CD14-positive monocyte (primary cell): Measurements from ENCODE around the gene ASRGL1. TPM values are rescaled to one million over a fixed set of nuclear protein-coding genes. Genes with fewer than 3 reads are reported as not detected.
A peak's percentile ranks its signal among the peaks of the same experiment; 100 is the strongest.

Experiments
- DNase-seq, 3 donors: peaks; one replicate each; pipeline ENCODE4 v3.0.0-alpha.2; 2011 to 2022
- H2AFZ ChIP-seq: 2 replicates; pipeline ENCODE4 v1.6.0; 2012; ENCODE audit warnings: mild to moderate bottlenecking, low read depth, low read length, inconsistent platforms; ENCODE audit not compliant: insufficient read depth, poor library complexity, severe bottlenecking
- H3K27ac ChIP-seq, 2 donors: 1 replicate in 1 of 2; 2 replicates in 1 of 2; pipeline ENCODE4 v1.5.1; 2012 to 2013; ENCODE audit warnings: low read length in 2 of 2, control low read depth in 1 of 2, inconsistent platforms in 1 of 2, low read depth in 1 of 2, mild to moderate bottlenecking in 1 of 2
- H3K27me3 ChIP-seq, 2 donors: one replicate each; pipeline versions ENCODE4 v1.6.0 to v1.6.1; 2011 to 2013; ENCODE audit warnings: low read length in 2 of 2; ENCODE audit not compliant: control insufficient read depth in 2 of 2, insufficient read depth in 2 of 2
- H3K36me3 ChIP-seq, 2 donors: replicated peaks in 1 of 2; 1 replicate in 1 of 2; 2 replicates in 1 of 2; pipeline versions ENCODE4 v1.5.1 to v1.6.1; 2012 to 2013; ENCODE audit warnings: low read length in 2 of 2, control low read depth in 1 of 2, inconsistent platforms in 1 of 2, mild to moderate bottlenecking in 1 of 2; ENCODE audit not compliant: insufficient read depth in 2 of 2, control insufficient read depth in 1 of 2
- H3K4me1 ChIP-seq, 2 donors: 1 replicate in 1 of 2; 2 replicates in 1 of 2; pipeline versions ENCODE4 v1.5.1 to v1.6.1; 2012 to 2013; ENCODE audit warnings: low read length in 2 of 2, control low read depth in 1 of 2, inconsistent platforms in 1 of 2, mild to moderate bottlenecking in 1 of 2, moderate library complexity in 1 of 2; ENCODE audit not compliant: insufficient read depth in 2 of 2, control insufficient read depth in 1 of 2
- H3K4me2 ChIP-seq: replicated peaks from 2 replicates; pipeline ENCODE3; 2012; ENCODE audit warnings: low read length, moderate library complexity, mild to moderate bottlenecking; ENCODE audit not compliant: poor library complexity, severe bottlenecking; ENCODE audit errors: extremely low read depth
- H3K4me3 ChIP-seq, 3 experiments: fragments of 200-600 bp in 1 of 3; sonication (generic) in 1 of 3; replicated peaks in 1 of 3; 1 replicate in 2 of 3; 2 replicates in 1 of 3; pipeline ENCODE4 v1.5.1; 2011 to 2013; ENCODE audit warnings: low read length in 3 of 3, mild to moderate bottlenecking in 3 of 3, control low read depth in 2 of 3, low read depth in 2 of 3, inconsistent platforms in 1 of 3, moderate library complexity in 1 of 3
- H3K79me2 ChIP-seq: 2 replicates; pipeline ENCODE4 v1.6.0; 2012; ENCODE audit warnings: mild to moderate bottlenecking, control low read depth, inconsistent platforms, low read length, moderate library complexity; ENCODE audit not compliant: insufficient read depth
- H3K9ac ChIP-seq: 2 replicates; pipeline ENCODE4 v1.6.0; 2017; ENCODE audit warnings: low read length, mild to moderate bottlenecking; ENCODE audit not compliant: insufficient read depth, poor library complexity, severe bottlenecking
- H3K9me3 ChIP-seq, 2 donors: replicated peaks in 1 of 2; 1 replicate in 1 of 2; 2 replicates in 1 of 2; pipeline versions ENCODE4 v1.5.1 to v1.6.1; 2012 to 2013; ENCODE audit warnings: low read length in 2 of 2, control low read depth in 1 of 2; ENCODE audit not compliant: control insufficient read depth in 1 of 2, insufficient read depth in 1 of 2
- H4K20me1 ChIP-seq: 2 replicates; pipeline ENCODE4 v1.6.0; 2012; ENCODE audit warnings: mild to moderate bottlenecking, low read length, control low read depth, moderate library complexity; ENCODE audit not compliant: insufficient read depth
- H3K27ac Mint-ChIP-seq, 7 donors: one replicate each; pipeline ENCODE4 v1.8.0; 2020; ENCODE audit warnings: mild to moderate bottlenecking in 7 of 7, mixed read lengths in 7 of 7, moderate library complexity in 6 of 7, inconsistent platforms in 2 of 7
- H3K27me3 Mint-ChIP-seq, 3 donors: one replicate each; pipeline ENCODE4 v1.8.0; 2021 to 2022; ENCODE audit warnings: low read depth in 3 of 3, mild to moderate bottlenecking in 3 of 3, mixed read lengths in 3 of 3, moderate library complexity in 3 of 3, inconsistent platforms in 1 of 3
- H3K36me3 Mint-ChIP-seq, 2 donors: one replicate each; pipeline ENCODE4 v1.8.0; 2020; ENCODE audit warnings: mixed read lengths in 2 of 2, inconsistent platforms in 1 of 2, mild to moderate bottlenecking in 1 of 2
- H3K4me1 Mint-ChIP-seq: one replicate; pipeline ENCODE4 v1.8.0; 2020; ENCODE audit warnings: mild to moderate bottlenecking, mixed read lengths
- H3K4me3 Mint-ChIP-seq, 2 donors: one replicate each; pipeline ENCODE4 v1.8.0; 2020; ENCODE audit warnings: mild to moderate bottlenecking in 2 of 2, mixed read lengths in 2 of 2, moderate library complexity in 1 of 2
- H3K9me3 Mint-ChIP-seq, 7 donors: one replicate each; pipeline ENCODE4 v1.8.0; 2020 to 2022; ENCODE audit warnings: mixed read lengths in 7 of 7, mild to moderate bottlenecking in 6 of 7, moderate library complexity in 6 of 7, inconsistent platforms in 2 of 7
- WGBS: methylation state at CpG from one replicate; pipeline ENCODE4 v1.1.5; 2013; ENCODE audit warnings: missing lambda C conversion rate; ENCODE audit not compliant: insufficient coverage; 5-methylcytosine and 5-hydroxymethylcytosine counted together
- intact Hi-C, 2 donors: fragments of 100-400 bp; cut with micrococcal nuclease; formaldehyde crosslinking; loops; one replicate each; pipeline versions ENCODE4 v1.15.0 to v1.15.1; 2023
- polyA plus RNA-seq, 3 donors: library from polyadenylated mRNA; depleted of rRNA in 1 of 3; unstranded in 2 of 3; stranded (reverse) in 1 of 3; fragments of 300-500 nt in 2 of 3; fragments of >200 nt in 1 of 3; fragmentation: Illumina TruSeq in 2 of 3; gene quantifications; 1 replicate in 2 of 3; 2 replicates in 1 of 3; pipeline ENCODE4 v1.2.3, GENCODE V29; 2012 to 2021
- TF ChIP-seq, protein P1 (sequence below): fragments of 200-600 bp; IDR thresholded peaks from one replicate; pipeline ENCODE4 v1.8.0; 2022; ENCODE audit warnings: antibody characterized with exemption, mild to moderate bottlenecking

Gene ASRGL1
- polyA plus RNA-seq, 3 donors: 22.3 to 57.8 (median 50.6) TPM

DNA sequence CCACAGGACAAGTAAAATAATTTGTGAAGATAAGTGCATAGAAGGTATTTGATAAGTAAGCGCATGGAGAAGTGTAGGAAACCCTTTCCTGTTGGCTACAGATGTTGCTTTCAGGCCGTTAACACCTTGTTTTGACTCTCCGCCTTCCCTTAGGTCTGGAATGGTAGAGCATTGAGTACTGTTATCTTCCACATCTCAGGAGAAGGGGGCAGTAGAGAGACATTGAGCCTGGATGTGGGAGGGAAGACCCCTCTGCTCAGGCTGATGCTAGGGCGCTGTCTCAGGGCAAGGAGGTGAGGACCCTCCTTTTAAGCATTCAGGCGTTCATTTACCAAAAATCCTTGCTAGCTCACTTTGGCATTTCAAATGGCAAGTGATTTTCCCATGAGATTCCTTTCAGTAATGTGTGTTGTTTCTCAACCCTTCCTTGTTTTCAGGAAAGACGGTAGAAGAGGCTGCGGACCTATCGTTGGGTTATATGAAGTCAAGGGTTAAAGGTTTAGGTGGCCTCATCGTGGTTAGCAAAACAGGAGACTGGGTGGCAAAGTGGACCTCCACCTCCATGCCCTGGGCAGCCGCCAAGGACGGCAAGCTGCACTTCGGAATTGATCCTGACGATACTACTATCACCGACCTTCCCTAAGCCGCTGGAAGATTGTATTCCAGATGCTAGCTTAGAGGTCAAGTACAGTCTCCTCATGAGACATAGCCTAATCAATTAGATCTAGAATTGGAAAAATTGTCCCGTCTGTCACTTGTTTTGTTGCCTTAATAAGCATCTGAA, 54.6 kb downstream of the ASRGL1 start:
- no peaks in the 10 kb centered on the region for H4K20me1 ChIP-seq
- TF ChIP-seq, protein P1, sequence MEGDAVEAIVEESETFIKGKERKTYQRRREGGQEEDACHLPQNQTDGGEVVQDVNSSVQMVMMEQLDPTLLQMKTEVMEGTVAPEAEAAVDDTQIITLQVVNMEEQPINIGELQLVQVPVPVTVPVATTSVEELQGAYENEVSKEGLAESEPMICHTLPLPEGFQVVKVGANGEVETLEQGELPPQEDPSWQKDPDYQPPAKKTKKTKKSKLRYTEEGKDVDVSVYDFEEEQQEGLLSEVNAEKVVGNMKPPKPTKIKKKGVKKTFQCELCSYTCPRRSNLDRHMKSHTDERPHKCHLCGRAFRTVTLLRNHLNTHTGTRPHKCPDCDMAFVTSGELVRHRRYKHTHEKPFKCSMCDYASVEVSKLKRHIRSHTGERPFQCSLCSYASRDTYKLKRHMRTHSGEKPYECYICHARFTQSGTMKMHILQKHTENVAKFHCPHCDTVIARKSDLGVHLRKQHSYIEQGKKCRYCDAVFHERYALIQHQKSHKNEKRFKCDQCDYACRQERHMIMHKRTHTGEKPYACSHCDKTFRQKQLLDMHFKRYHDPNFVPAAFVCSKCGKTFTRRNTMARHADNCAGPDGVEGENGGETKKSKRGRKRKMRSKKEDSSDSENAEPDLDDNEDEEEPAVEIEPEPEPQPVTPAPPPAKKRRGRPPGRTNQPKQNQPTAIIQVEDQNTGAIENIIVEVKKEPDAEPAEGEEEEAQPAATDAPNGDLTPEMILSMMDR: no peak
- H3K9ac ChIP-seq: no peak overlapping the region
- peaks cover 16% of the 10 kb centered on the region for H3K4me1 Mint-ChIP-seq
- no peak overlapping the region for H3K4me3 ChIP-seq
- peak overlapping the region in 2 of 7 donors; percentile 24 to 33 for H3K27ac Mint-ChIP-seq
- H3K27me3 Mint-ChIP-seq: peaks cover 0 to under 1% (median 0%) of the 10 kb centered on the region in 3 donors
- WGBS: over 99% methylated on average over 14 of the region's 16 CpGs
- H3K4me2 ChIP-seq: no peak overlapping the region
- no peaks in the 10 kb centered on the region for H3K79me2 ChIP-seq
- no peak overlapping the region for H2AFZ ChIP-seq
- intact Hi-C loops: loop anchor here in 1 of 2 donors (10.0 kb wide), 1 partner anchor 303 kb away; no protein-coding TSS in a partner anchor
- H3K27ac ChIP-seq: no peak overlapping the region
- H3K9me3 ChIP-seq: no peaks in the 10 kb centered on the region
- peaks cover 4 to 17% of the 10 kb centered on the region in 2 donors for H3K4me1 ChIP-seq
- no peak overlapping the region for H3K4me3 Mint-ChIP-seq
- no peak for DNase-seq
- H3K36me3 Mint-ChIP-seq: peaks cover 25 to 50% of the 10 kb centered on the region in 2 donors
- no peaks in the 10 kb centered on the region for H3K27me3 ChIP-seq
- H3K36me3 ChIP-seq: peaks cover 32 to 40% of the 10 kb centered on the region in 2 donors
- H3K9me3 Mint-ChIP-seq: no peaks in the 10 kb centered on the region

DNA sequence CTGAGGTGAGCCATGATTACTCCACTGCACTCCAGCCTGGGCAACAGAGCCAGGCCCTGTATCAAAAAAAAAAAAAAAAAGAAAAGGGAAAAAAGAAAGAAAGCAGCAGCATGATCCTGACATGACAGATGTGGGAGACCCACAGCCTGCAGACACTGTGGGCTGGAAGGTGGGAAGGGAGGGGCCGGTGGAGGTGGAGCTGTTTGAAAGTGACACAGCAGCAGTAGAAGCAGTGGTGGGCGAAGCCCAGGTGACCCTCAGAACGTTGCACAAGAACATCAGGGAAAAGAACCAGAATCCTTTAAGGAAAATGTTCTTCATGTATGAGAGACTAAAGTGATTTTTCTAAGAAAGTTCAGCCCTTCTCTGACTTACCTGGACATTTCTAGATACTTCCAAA, 55.3 kb downstream of the ASRGL1 start:
- no peak for DNase-seq
- Mint-ChIP-seq H3K4me3 (no peak overlapping the region), H3K27me3 (peaks cover 0 to 1% (median 0%) of the 10 kb centered on the region in 3 donors), H3K27ac (peak overlapping the region in 2 of 7 donors; percentile 77 to 88), H3K36me3 (peaks cover 25 to 46% of the 10 kb centered on the region in 2 donors), H3K9me3 (no peaks in the 10 kb centered on the region), H3K4me1 (peaks cover 17% of the 10 kb centered on the region)
- Histone ChIP-seq H3K9ac (no peak overlapping the region), H3K4me1 (peaks cover 4 to 18% of the 10 kb centered on the region in 2 donors), H2AFZ (no peak overlapping the region), H3K79me2 (no peaks in the 10 kb centered on the region), H3K4me2 (no peak overlapping the region), H3K9me3 (no peaks in the 10 kb centered on the region), H3K27me3 (no peaks in the 10 kb centered on the region), H3K36me3 (peaks cover 32 to 40% of the 10 kb centered on the region in 2 donors), H4K20me1 (no peaks in the 10 kb centered on the region), H3K27ac (no peak overlapping the region), H3K4me3 (no peak overlapping the region)
- TF ChIP-seq, protein P1: no peak
- intact Hi-C loops: loop anchor here in 1 of 2 donors (10.0 kb wide), 1 partner anchor 302 kb away; no protein-coding TSS in a partner anchor
- WGBS: 50% methylated on average over 1 of the region's 3 CpGs
